ENCODE measurements around the gene C1orf21. TPM values are rescaled to one million over a fixed set of nuclear protein-coding genes. Genes with fewer than 3 reads are reported as not detected.

Gene C1orf21
- total and polyA plus RNA-seq, 7 experiments from 2014 or later, result 0.46 to 8.5 (median 1.7) TPM; not detected in 2

GRCh38 chr1:184447651-184448185 is 60.9 kb downstream of the C1orf21 start:
- Mint-ChIP-seq H3K9me3 (peaks cover 0 to 2% (median 0%) of the 10 kb centered on the region in 11 donors), H3K36me3 (no peaks in the 10 kb centered on the region), H3K27me3 (peaks cover 0 to 4% (median 0%) of the 10 kb centered on the region in 5 donors), H3K4me3 (no peak overlapping the region), H3K4me1 (peaks cover 0 to 1% (median 0%) of the 10 kb centered on the region in 7 donors), H3K27ac (no peak overlapping the region)
- Histone ChIP-seq H3K36me3 (ENCODE audit: control insufficient read depth in 2 of 3, insufficient read depth in 3 of 3, low read length in 3 of 3) (no peaks in the 10 kb centered on the region), H3K4me1 (ENCODE audit: control insufficient read depth in 2 of 2, insufficient read depth in 2 of 2, low read length in 2 of 2) (no peaks in the 10 kb centered on the region), H3K4me3 (ENCODE audit: low read length) (no peak overlapping the region), H3K27me3 (ENCODE audit: control insufficient read depth in 2 of 2, insufficient read depth in 2 of 2, low read length in 2 of 2) (no peaks in the 10 kb centered on the region), H3K9me3 (ENCODE audit: control insufficient read depth in 2 of 3, low read length in 3 of 3) (no peaks in the 10 kb centered on the region), H3K27ac (ENCODE audit: low read depth, low read length) (no peak overlapping the region)
- intact Hi-C loops (cut with micrococcal nuclease), result no loop called here
- ChIA-PET POLR2A (no interaction called here), CTCF (no interaction called here)
- ATAC-seq (no peak), DNase-seq (no peak)

GRCh38 chr1:184449916-184450315 is 63.1 kb downstream of the C1orf21 start:
- Mint-ChIP-seq H3K4me1 (peaks cover 0 to 6% (median 0%) of the 10 kb centered on the region in 7 donors), H3K9me3 (peaks cover 0 to 2% (median 0%) of the 10 kb centered on the region in 11 donors), H3K4me3 (no peak overlapping the region), H3K27me3 (peaks cover 0 to 14% (median 0%) of the 10 kb centered on the region in 5 donors), H3K27ac (no peak overlapping the region), H3K36me3 (no peaks in the 10 kb centered on the region)
- CTCF ChIA-PET, result no interaction called here
- Histone ChIP-seq H3K27me3 (ENCODE audit: control insufficient read depth in 2 of 2, insufficient read depth in 2 of 2, low read length in 2 of 2) (no peaks in the 10 kb centered on the region), H3K36me3 (ENCODE audit: control insufficient read depth in 2 of 3, insufficient read depth in 3 of 3, low read length in 3 of 3) (no peaks in the 10 kb centered on the region), H3K27ac (ENCODE audit: low read depth, low read length) (no peak overlapping the region), H3K9me3 (ENCODE audit: control insufficient read depth in 2 of 3, low read length in 3 of 3) (no peaks in the 10 kb centered on the region), H3K4me1 (ENCODE audit: control insufficient read depth in 2 of 2, insufficient read depth in 2 of 2, low read length in 2 of 2) (no peaks in the 10 kb centered on the region), H3K4me3 (ENCODE audit: low read length) (no peak overlapping the region)
- ATAC-seq (no peak), DNase-seq (no peak)
- intact Hi-C loops (cut with micrococcal nuclease), result no loop called here
- POLR2A ChIA-PET, result no interaction called here

- CTCF ChIA-PET, result no interaction called here
- ATAC-seq (peak; percentile 18), DNase-seq (no peak)
- Mint-ChIP-seq H3K4me1 (peaks cover 0 to 6% (median 0%) of the 10 kb centered on the region in 7 donors), H3K27me3 (peaks cover 0 to 36% (median 0%) of the 10 kb centered on the region in 5 donors), H3K36me3 (no peaks in the 10 kb centered on the region), H3K27ac (no peak overlapping the region), H3K9me3 (no peaks in the 10 kb centered on the region), H3K4me3 (no peak overlapping the region)
- Histone ChIP-seq H3K27ac (ENCODE audit: low read depth, low read length) (no peak overlapping the region), H3K36me3 (ENCODE audit: control insufficient read depth in 2 of 3, insufficient read depth in 3 of 3, low read length in 3 of 3) (no peaks in the 10 kb centered on the region), H3K27me3 (ENCODE audit: control insufficient read depth in 2 of 2, insufficient read depth in 2 of 2, low read length in 2 of 2) (peaks cover 0 to 3% of the 10 kb centered on the region in 2 donors), H3K4me3 (ENCODE audit: low read length) (no peak overlapping the region), H3K4me1 (ENCODE audit: control insufficient read depth in 2 of 2, insufficient read depth in 2 of 2, low read length in 2 of 2) (no peaks in the 10 kb centered on the region), H3K9me3 (ENCODE audit: control insufficient read depth in 2 of 3, low read length in 3 of 3) (no peaks in the 10 kb centered on the region)
- intact Hi-C loops (cut with micrococcal nuclease), result no loop called here
- POLR2A ChIA-PET, result no interaction called here
Observed at GRCh38 chr1:184455786-184456185, 69.0 kb downstream of the C1orf21 start.

- Histone ChIP-seq H3K9me3 (ENCODE audit: control insufficient read depth in 2 of 3, low read length in 3 of 3) (no peaks in the 10 kb centered on the region), H3K36me3 (ENCODE audit: control insufficient read depth in 2 of 3, insufficient read depth in 3 of 3, low read length in 3 of 3) (no peaks in the 10 kb centered on the region), H3K27ac (ENCODE audit: low read depth, low read length) (no peak overlapping the region), H3K27me3 (ENCODE audit: control insufficient read depth in 2 of 2, insufficient read depth in 2 of 2, low read length in 2 of 2) (peaks cover 0 to 3% of the 10 kb centered on the region in 2 donors), H3K4me3 (ENCODE audit: low read length) (no peak overlapping the region), H3K4me1 (ENCODE audit: control insufficient read depth in 2 of 2, insufficient read depth in 2 of 2, low read length in 2 of 2) (no peaks in the 10 kb centered on the region)
- Mint-ChIP-seq H3K36me3 (no peaks in the 10 kb centered on the region), H3K4me3 (no peak overlapping the region), H3K9me3 (no peaks in the 10 kb centered on the region), H3K27me3 (peaks cover 0 to 37% (median 0%) of the 10 kb centered on the region in 5 donors), H3K27ac (no peak overlapping the region), H3K4me1 (peaks cover 0 to 6% (median 0%) of the 10 kb centered on the region in 7 donors)
- ChIA-PET CTCF (no interaction called here), POLR2A (no interaction called here)
- DNase-seq (no peak), ATAC-seq (peak; percentile 63)
- intact Hi-C loops (cut with micrococcal nuclease), result no loop called here
Observed at GRCh38 chr1:184456189-184456588, 69.4 kb downstream of the C1orf21 start.

- Histone ChIP-seq H3K27ac (ENCODE audit: low read depth, low read length) (no peak overlapping the region), H3K4me1 (ENCODE audit: control insufficient read depth in 2 of 2, insufficient read depth in 2 of 2, low read length in 2 of 2) (no peaks in the 10 kb centered on the region), H3K36me3 (ENCODE audit: control insufficient read depth in 2 of 3, insufficient read depth in 3 of 3, low read length in 3 of 3) (no peaks in the 10 kb centered on the region), H3K9me3 (ENCODE audit: control insufficient read depth in 2 of 3, low read length in 3 of 3) (no peaks in the 10 kb centered on the region), H3K4me3 (ENCODE audit: low read length) (no peak overlapping the region), H3K27me3 (ENCODE audit: control insufficient read depth in 2 of 2, insufficient read depth in 2 of 2, low read length in 2 of 2) (peaks cover 0 to 3% of the 10 kb centered on the region in 2 donors)
- Mint-ChIP-seq H3K4me3 (no peak overlapping the region), H3K27me3 (peaks cover 0 to 37% (median 0%) of the 10 kb centered on the region in 5 donors), H3K36me3 (no peaks in the 10 kb centered on the region), H3K4me1 (peaks cover 0 to 6% (median 0%) of the 10 kb centered on the region in 7 donors), H3K27ac (no peak overlapping the region), H3K9me3 (peaks cover 0 to 3% (median 0%) of the 10 kb centered on the region in 11 donors)
- intact Hi-C loops (cut with micrococcal nuclease), result no loop called here
- ATAC-seq, result no peak
- POLR2A ChIA-PET, result no interaction called here
- DNase-seq, result no peak
- CTCF ChIA-PET, result no interaction called here
Observed at GRCh38 chr1:184457500-184457899, 70.7 kb downstream of the C1orf21 start.

- Mint-ChIP-seq H3K9me3 (peaks cover 0 to 3% (median 0%) of the 10 kb centered on the region in 11 donors), H3K4me1 (peaks cover 0 to 2% (median 0%) of the 10 kb centered on the region in 7 donors), H3K4me3 (no peak overlapping the region), H3K27ac (no peak overlapping the region), H3K36me3 (no peaks in the 10 kb centered on the region), H3K27me3 (peaks cover 0 to 20% (median 0%) of the 10 kb centered on the region in 5 donors)
- H3K4me1 ChIP-seq (ENCODE audit: control insufficient read depth in 2 of 2, insufficient read depth in 2 of 2, low read length in 2 of 2), result no peaks in the 10 kb centered on the region
- no peak overlapping the region for H3K27ac ChIP-seq (ENCODE audit: low read depth, low read length)
- H3K27me3 ChIP-seq (ENCODE audit: control insufficient read depth in 2 of 2, insufficient read depth in 2 of 2, low read length in 2 of 2), result peaks cover 0 to 2% of the 10 kb centered on the region in 2 donors
- POLR2A ChIA-PET, result no interaction called here
- CTCF ChIA-PET, result no interaction called here
- H3K9me3 ChIP-seq (ENCODE audit: control insufficient read depth in 2 of 3, low read length in 3 of 3), result no peaks in the 10 kb centered on the region
- no peak for ATAC-seq
- H3K36me3 ChIP-seq (ENCODE audit: control insufficient read depth in 2 of 3, insufficient read depth in 3 of 3, low read length in 3 of 3), result no peaks in the 10 kb centered on the region
- intact Hi-C loops (cut with micrococcal nuclease), result no loop called here
- H3K4me3 ChIP-seq (ENCODE audit: low read length), result no peak overlapping the region
- no peak for DNase-seq
Observed at GRCh38 chr1:184461321-184461720, 74.5 kb downstream of the C1orf21 start.

GRCh38 chr1:184462155-184462554 is 75.3 kb downstream of the C1orf21 start:
- Mint-ChIP-seq H3K9me3 (peaks cover 0 to 3% (median 0%) of the 10 kb centered on the region in 11 donors), H3K27me3 (peaks cover 0 to 21% (median 0%) of the 10 kb centered on the region in 5 donors), H3K4me3 (no peak overlapping the region), H3K36me3 (no peaks in the 10 kb centered on the region), H3K27ac (no peak overlapping the region), H3K4me1 (no peaks in the 10 kb centered on the region)
- CTCF ChIA-PET, result no interaction called here
- Histone ChIP-seq H3K4me1 (ENCODE audit: control insufficient read depth in 2 of 2, insufficient read depth in 2 of 2, low read length in 2 of 2) (no peaks in the 10 kb centered on the region), H3K9me3 (ENCODE audit: control insufficient read depth in 2 of 3, low read length in 3 of 3) (no peaks in the 10 kb centered on the region), H3K27ac (ENCODE audit: low read depth, low read length) (no peak overlapping the region), H3K36me3 (ENCODE audit: control insufficient read depth in 2 of 3, insufficient read depth in 3 of 3, low read length in 3 of 3) (no peaks in the 10 kb centered on the region), H3K4me3 (ENCODE audit: low read length) (no peak overlapping the region), H3K27me3 (ENCODE audit: control insufficient read depth in 2 of 2, insufficient read depth in 2 of 2, low read length in 2 of 2) (no peaks in the 10 kb centered on the region)
- DNase-seq (no peak), ATAC-seq (no peak)
- POLR2A ChIA-PET, result no interaction called here
- intact Hi-C loops (cut with micrococcal nuclease), result no loop called here
